ENCODE data around the gene CYP3A7.
"Not testable (repeated sequence)": the region's sequence is repeated elsewhere in the genome, so short reads cannot be mapped to it uniquely, and the experiment has no call there.

Gene CYP3A7

GRCh38 chr7:99733003-99733402, 2.0 kb downstream of the CYP3A7 start:
- DNase-seq (ENCODE audit: insufficient read length, low spot score), result no peak
- FAIRE-seq, result no peak
- no peak for TF ChIP-seq POLR2A (IDR thresholded peaks at IDR 0.05; ENCODE audit: low read depth, low read length)

GRCh38 chr7:99731638-99732374, 3.2 kb downstream of the CYP3A7 start:
- TF ChIP-seq POLR2A (IDR thresholded peaks at IDR 0.05; ENCODE audit: low read depth, low read length), result no peak
- no peak for FAIRE-seq
- DNase-seq (ENCODE audit: insufficient read length, low spot score), result no peak

DNA sequence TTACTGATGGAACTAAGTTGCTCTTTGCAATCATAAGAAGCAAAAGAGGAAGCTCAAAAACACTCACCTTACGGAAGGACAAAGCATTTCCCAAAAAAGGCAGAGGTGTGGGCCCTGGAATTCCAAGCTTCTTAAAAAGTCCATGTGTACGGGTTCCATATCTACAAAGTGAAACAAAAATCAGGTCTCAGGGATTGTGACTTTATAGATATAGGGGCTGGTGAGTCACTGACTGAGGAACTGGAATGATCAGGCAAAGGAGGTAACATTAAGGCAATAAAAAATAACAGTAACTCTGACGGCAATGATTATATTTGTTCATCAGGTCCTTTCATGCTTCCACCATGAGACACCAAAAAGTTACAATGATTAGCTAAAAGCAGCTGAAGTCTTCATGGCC, 4.0 kb downstream of the CYP3A7 start:
- DNase-seq (ENCODE audit: insufficient read length, low spot score) (no peak), FAIRE-seq (no peak)
- TF ChIP-seq POLR2A (IDR thresholded peaks at IDR 0.05; ENCODE audit: low read depth, low read length), result no peak

DNA sequence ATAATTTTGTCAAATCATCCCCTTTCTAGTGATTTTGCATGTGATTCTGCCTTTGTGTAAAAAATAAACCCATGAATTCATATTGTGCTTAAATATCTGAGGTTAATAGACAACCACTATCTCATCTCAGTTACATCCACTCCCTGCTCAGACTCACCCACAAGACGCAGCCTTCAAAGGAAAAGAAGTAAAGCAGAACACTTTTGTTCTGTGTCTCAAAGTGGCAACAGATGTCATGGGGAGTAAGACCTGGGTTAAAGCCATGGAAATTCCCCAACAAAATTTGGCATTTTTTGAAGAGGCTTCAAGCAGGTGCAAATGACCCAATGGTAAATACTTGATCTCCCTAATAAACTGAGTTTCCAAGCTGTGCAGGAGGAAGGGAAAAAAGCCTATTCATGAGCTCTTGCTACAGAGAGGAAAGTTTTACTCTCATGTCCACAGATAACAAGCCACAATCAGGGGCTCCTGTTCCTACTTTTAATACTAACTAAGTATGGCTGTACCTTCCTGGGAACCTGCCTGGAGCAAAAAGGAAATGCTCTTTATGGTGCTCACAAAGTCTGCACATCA, 4.7 kb downstream of the CYP3A7 start:
- DNase-seq (ENCODE audit: insufficient read length, low spot score) (no peak), FAIRE-seq (no peak)
- no peak for TF ChIP-seq POLR2A (IDR thresholded peaks at IDR 0.05; ENCODE audit: low read depth, low read length)

DNA sequence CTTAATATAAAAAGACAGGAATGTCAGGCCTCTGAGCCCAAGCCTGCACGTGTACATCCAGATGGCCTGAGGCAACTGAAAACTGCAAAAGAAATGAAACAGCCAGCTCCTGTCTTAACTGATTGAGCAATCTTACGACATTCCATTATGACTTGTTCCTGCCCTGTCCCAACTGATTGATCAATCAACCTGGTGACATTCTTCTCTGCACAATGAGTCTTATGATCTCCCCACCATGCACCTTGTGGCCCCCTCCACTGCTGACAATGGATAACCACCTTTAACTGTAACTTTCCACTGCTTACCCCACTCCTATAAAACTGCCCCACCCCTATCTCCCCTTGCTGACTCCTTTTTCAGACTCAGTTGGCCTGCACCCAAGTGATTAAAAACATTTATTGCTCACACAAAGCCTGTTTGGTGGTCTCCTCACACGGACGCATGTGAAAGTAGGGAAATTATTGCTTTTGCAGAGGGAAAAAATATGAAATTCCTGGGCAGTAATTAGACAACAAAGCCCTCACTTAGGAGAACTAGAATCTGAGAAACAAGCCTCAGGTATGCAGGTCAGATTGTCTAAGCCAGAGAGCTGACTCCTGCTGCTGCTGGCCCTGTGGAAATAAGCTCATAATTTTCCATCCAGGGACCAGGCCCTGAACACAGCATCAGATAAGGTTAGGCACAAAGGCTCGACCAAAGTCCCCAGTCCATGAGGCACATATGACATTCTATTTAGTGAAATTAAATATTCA, 5.3 kb downstream of the CYP3A7 start:
- no peak for DNase-seq (ENCODE audit: insufficient read length, low spot score)
- FAIRE-seq, result no peak
- no peak for TF ChIP-seq POLR2A (IDR thresholded peaks at IDR 0.05; ENCODE audit: low read depth, low read length)

- no peak for FAIRE-seq
These were observed 6.4 kb downstream of the CYP3A7 start for GRCh38 chr7:99728615-99729014.

GRCh38 chr7:99723201-99723600, 11.8 kb downstream of the CYP3A7 start:
- not testable (repeated sequence) for DNase-seq (ENCODE audit: insufficient read length, low spot score); FAIRE-seq

More at GRCh38 chr7:99728615-99729014, 6.4 kb downstream of the CYP3A7 start:
- no peak for DNase-seq (ENCODE audit: insufficient read length, low spot score)
- TF ChIP-seq POLR2A (IDR thresholded peaks at IDR 0.05; ENCODE audit: low read depth, low read length), result no peak

GRCh38 chr7:99720800-99721595, 14.0 kb downstream of the CYP3A7 start:
- no peak for DNase-seq (ENCODE audit: insufficient read length, low spot score)
- TF ChIP-seq POLR2A (IDR thresholded peaks at IDR 0.05; ENCODE audit: low read depth, low read length), result no peak
- no peak for FAIRE-seq

DNA sequence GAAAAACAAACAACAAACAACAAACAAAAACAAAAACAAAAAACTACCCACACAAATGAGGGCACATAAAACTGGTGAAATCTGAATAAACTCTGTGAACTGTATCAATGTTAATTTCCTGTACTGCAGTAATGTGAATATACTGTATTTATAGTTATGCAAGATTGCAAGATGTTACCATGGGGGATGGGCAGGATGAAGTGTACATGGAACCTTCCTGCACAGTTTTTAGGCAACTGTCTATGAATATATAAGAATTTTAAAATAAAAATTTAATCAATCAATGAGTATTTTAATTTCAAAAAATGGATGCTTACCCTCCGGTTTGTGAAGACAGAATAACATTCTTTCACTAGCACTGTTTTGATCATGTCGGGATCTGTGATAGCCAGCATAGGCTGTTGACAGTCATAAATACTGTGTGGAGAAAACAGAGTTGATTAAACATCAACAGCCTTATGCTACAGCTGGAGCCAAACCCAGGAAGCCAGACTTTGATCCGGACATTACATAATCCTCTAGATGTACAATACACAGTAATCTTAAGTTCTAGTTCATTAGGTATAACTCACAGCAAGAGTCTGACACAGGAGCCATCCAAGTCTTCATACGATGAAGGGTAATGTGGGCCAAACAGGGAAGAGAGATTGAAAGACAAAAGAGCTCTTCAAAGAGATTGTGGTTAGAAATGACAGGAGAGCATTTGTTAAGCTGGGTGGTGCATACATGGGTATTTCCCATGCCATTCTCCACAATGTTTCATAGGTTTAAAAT, 14.8 kb downstream of the CYP3A7 start:
- no peak for DNase-seq (ENCODE audit: insufficient read length, low spot score)
- no peak for TF ChIP-seq POLR2A (IDR thresholded peaks at IDR 0.05; ENCODE audit: low read depth, low read length)
- FAIRE-seq, result no peak

DNA sequence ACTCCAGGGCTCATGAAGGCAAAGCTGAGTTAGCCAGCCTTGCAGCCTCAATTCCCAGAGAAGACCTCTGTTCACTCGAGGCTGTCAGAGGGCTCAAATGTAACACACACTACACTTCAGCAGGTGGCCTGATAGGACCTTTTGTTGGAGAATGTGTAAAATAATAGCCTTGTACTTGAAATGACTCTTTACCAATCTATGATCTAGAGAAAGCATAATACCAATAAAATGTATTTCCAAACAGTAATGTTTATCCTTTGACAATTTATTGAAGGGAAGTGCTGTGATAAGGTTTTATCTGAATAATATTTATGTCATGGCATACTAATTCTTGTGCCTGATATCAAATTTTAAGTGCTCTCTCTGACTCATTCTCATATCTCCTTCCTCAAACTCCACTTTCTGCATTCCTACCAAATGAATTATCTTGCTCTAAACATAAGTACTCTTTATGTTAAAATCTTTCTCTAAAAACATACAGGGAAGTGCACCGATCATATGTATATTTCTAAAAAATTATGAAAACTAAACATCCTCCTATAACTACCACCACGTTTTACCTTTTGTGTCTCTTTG, 20.9 kb downstream of the CYP3A7 start:
- DNase-seq (ENCODE audit: insufficient read length, low spot score) (no peak), FAIRE-seq (no peak)
- TF ChIP-seq POLR2A (IDR thresholded peaks at IDR 0.05; ENCODE audit: low read depth, low read length), result no peak

DNA sequence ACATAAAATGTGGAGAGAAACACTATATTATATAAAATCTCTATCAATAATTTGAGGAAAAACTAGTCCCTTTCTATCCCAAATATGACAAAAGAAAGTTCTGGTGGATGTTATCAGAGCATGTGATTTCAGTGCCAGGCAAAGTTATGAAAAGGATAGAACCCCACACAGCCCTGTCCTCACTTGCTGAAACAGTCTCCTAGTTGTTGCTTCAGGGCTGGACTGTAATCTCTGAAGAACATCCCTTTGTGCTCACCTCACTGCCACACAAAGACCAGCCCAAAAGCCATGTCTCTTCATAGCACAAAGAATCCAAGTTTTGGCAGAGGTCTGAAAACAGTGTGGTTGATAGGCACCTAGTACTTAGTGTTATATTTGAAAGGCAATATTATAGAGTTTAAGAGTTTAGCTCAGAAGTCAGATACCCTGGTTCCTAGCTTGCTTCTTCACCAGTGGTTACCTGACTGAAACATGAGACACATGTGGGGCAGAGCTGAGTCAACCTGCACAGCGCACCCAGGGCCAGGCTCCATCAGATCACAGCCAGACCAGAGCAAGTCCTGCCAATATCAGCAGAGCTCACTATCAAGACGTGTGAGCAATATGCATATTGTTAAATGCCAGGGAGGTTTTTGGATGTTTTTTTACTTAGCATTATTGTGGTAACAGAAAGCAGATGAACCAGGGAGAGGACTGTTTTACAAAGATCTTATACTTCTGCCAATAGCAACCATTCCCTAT, 25.0 kb downstream of the CYP3A7 start:
- DNase-seq (ENCODE audit: insufficient read length, low spot score), result no peak
- no peak for TF ChIP-seq POLR2A (IDR thresholded peaks at IDR 0.05; ENCODE audit: low read depth, low read length)
- no peak for FAIRE-seq

- TF ChIP-seq POLR2A (IDR thresholded peaks at IDR 0.05; ENCODE audit: low read depth, low read length), result no peak
- no peak for DNase-seq (ENCODE audit: insufficient read length, low spot score)
- FAIRE-seq, result no peak
These were observed 25.7 kb downstream of the CYP3A7 start for GRCh38 chr7:99709260-99709659.
